ENCODE data around the gene NEK1.

GRCh38 chr4:169366821-169367220 lies 245.6 kb downstream of the NEK1 start:
- no peak for TF ChIP-seq CTCF (conservative IDR thresholded peaks at IDR 0.05; ENCODE audit: low read length)
- no peak for TF ChIP-seq EZH2phosphoT487 (IDR thresholded peaks at IDR 0.05; ENCODE audit: borderline replicate concordance, low read depth, low read length)
